Measurements from ENCODE around the gene DPP6.

- TF ChIP-seq RAD51 (IDR thresholded peaks at IDR 0.05; ENCODE audit: borderline replicate concordance, low read depth) (no peak), CTCF (IDR thresholded peaks at IDR 0.05 in 2 of 3, conservative IDR thresholded peaks at IDR 0.05 in 1 of 3; ENCODE audit: insufficient read depth in 2 of 3, low read depth in 1 of 3, low read length in 3 of 3) (no peak), POLR2A (conservative IDR thresholded peaks at IDR 0.05) (no peak), ZNF274 (IDR thresholded peaks at IDR 0.05; ENCODE audit: borderline replicate concordance, low read depth, low read length) (no peak), PCBP1 (IDR thresholded peaks at IDR 0.05; ENCODE audit: low read depth, low read length, poor library complexity, severe bottlenecking) (no peak), ZFP36 (IDR thresholded peaks at IDR 0.05; ENCODE audit: low read depth, low read length, partially characterized antibody) (no peak), BMI1 (IDR thresholded peaks at IDR 0.05; ENCODE audit: low read length) (no peak), PRPF4 (IDR thresholded peaks at IDR 0.05; ENCODE audit: insufficient read depth, low read depth, low read length, poor library complexity, severe bottlenecking) (no peak), ESRRA (IDR thresholded peaks at IDR 0.05; ENCODE audit: borderline replicate concordance, low read depth) (no peak), SRSF9 (IDR thresholded peaks at IDR 0.05; ENCODE audit: borderline replicate concordance, low read depth, low read length) (no peak), SMARCE1 (IDR thresholded peaks at IDR 0.05) (no peak), CEBPB (tag; IDR thresholded peaks at IDR 0.05) (no peak)
- TF ChIP-seq, protein P1, sequence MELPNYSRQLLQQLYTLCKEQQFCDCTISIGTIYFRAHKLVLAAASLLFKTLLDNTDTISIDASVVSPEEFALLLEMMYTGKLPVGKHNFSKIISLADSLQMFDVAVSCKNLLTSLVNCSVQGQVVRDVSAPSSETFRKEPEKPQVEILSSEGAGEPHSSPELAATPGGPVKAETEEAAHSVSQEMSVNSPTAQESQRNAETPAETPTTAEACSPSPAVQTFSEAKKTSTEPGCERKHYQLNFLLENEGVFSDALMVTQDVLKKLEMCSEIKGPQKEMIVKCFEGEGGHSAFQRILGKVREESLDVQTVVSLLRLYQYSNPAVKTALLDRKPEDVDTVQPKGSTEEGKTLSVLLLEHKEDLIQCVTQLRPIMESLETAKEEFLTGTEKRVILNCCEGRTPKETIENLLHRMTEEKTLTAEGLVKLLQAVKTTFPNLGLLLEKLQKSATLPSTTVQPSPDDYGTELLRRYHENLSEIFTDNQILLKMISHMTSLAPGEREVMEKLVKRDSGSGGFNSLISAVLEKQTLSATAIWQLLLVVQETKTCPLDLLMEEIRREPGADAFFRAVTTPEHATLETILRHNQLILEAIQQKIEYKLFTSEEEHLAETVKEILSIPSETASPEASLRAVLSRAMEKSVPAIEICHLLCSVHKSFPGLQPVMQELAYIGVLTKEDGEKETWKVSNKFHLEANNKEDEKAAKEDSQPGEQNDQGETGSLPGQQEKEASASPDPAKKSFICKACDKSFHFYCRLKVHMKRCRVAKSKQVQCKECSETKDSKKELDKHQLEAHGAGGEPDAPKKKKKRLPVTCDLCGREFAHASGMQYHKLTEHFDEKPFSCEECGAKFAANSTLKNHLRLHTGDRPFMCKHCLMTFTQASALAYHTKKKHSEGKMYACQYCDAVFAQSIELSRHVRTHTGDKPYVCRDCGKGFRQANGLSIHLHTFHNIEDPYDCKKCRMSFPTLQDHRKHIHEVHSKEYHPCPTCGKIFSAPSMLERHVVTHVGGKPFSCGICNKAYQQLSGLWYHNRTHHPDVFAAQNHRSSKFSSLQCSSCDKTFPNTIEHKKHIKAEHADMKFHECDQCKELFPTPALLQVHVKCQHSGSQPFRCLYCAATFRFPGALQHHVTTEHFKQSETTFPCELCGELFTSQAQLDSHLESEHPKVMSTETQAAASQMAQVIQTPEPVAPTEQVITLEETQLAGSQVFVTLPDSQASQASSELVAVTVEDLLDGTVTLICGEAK (IDR thresholded peaks at IDR 0.05) = no peak
- TF ChIP-seq, protein P1 (CRISPR knock-in tag; IDR thresholded peaks at IDR 0.05) = no peak
- TF ChIP-seq, protein P2, sequence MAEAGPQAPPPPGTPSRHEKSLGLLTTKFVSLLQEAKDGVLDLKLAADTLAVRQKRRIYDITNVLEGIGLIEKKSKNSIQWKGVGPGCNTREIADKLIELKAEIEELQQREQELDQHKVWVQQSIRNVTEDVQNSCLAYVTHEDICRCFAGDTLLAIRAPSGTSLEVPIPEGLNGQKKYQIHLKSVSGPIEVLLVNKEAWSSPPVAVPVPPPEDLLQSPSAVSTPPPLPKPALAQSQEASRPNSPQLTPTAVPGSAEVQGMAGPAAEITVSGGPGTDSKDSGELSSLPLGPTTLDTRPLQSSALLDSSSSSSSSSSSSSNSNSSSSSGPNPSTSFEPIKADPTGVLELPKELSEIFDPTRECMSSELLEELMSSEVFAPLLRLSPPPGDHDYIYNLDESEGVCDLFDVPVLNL (CRISPR knock-in tag; IDR thresholded peaks at IDR 0.05; ENCODE audit: low read depth) = no peak
Observed at GRCh38 chr7:154882931-154883474, 830.8 kb downstream of the DPP6 start.
